ENCODE data around the gene HIGD1A. TPM values are rescaled to one million over a fixed set of nuclear protein-coding genes. Genes with fewer than 3 reads are reported as not detected.

The HIGD1A gene
- total RNA-seq, 2 experiments from 2014 or later = 60.4 to 75.8 TPM

DNA sequence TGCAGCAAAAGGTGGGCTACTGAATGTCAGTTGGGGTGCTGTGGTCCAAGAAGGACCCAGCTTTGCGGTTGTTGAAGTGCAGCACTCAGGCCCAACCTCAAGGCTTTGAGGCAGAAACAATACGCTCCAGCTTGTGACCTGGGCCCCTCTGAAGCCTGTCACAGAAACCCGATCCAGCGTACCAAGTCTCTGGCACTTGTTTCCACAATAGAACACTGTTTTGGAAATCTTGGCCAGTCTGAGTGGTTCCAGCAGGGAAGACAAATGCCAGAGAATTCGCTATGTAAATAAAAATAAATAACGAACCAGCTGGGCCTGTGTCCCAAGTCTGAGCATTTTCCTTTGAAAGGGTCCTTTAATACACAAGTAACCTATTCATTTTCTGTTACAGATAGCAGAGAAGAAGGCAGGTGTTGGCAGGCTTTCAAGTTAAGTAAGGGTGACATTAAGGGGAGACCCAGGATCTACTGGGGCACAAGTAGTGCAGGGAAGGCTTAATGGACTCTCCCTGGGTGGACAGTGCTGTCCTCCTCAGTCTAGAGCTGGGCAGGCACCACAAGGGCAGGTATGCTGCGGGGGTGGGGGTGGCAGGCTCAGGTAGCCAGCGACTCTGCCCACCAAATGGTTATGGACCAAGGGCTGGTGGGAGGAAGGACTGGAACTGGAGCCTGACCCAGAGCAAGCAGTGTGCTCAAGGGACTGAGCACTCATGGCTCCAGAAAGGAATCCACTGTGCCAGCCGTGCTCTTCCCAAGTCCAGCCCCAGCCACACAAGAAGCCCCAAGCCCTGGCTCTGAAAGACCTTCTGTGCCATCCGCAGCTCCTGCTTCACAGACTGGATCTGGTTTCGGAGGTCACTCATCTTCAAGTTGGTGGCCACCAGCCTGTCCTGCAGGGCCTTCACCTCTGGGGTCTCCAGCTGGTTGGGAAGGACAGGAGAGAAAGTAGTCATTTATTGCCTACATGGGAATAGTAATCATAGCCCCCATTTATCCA is 57.5 kb downstream of the HIGD1A start:
- H3K4me2 ChIP-seq (ENCODE audit: low read length) = no peak overlapping the region
- no peaks in the 10 kb centered on the region for H3K79me2 ChIP-seq (ENCODE audit: insufficient read depth, low read depth, low read length)
- no peaks in the 10 kb centered on the region for H3K9me3 ChIP-seq (ENCODE audit: low read length)
- H3K36me3 ChIP-seq (ENCODE audit: insufficient read depth, low read length) = no peaks in the 10 kb centered on the region
- H4K20me1 ChIP-seq (ENCODE audit: insufficient read depth, low read length) = no peaks in the 10 kb centered on the region
- CTCF ChIA-PET (ENCODE audit: unreplicated experiment) = no interaction called here
- H3K4me3 ChIP-seq (ENCODE audit: low read depth, low read length, poor library complexity, severe bottlenecking) = no peak overlapping the region
- H3K9me2 ChIP-seq (ENCODE audit: insufficient read depth, low read length) = no peaks in the 10 kb centered on the region
- no peaks in the 10 kb centered on the region for H3K4me1 ChIP-seq (ENCODE audit: insufficient read depth, low read length, poor library complexity, severe bottlenecking)
- intact Hi-C loops (cut with micrococcal nuclease; ENCODE audit: unreplicated experiment) = loop anchor here (10.0 kb wide), 1 partner anchor 92 kb away; the partner anchor contains the start of gene ZBTB47
- TF ChIP-seq, protein P1, sequence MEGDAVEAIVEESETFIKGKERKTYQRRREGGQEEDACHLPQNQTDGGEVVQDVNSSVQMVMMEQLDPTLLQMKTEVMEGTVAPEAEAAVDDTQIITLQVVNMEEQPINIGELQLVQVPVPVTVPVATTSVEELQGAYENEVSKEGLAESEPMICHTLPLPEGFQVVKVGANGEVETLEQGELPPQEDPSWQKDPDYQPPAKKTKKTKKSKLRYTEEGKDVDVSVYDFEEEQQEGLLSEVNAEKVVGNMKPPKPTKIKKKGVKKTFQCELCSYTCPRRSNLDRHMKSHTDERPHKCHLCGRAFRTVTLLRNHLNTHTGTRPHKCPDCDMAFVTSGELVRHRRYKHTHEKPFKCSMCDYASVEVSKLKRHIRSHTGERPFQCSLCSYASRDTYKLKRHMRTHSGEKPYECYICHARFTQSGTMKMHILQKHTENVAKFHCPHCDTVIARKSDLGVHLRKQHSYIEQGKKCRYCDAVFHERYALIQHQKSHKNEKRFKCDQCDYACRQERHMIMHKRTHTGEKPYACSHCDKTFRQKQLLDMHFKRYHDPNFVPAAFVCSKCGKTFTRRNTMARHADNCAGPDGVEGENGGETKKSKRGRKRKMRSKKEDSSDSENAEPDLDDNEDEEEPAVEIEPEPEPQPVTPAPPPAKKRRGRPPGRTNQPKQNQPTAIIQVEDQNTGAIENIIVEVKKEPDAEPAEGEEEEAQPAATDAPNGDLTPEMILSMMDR (conservative IDR thresholded peaks at IDR 0.05; ENCODE audit: low read length) = no peak
- TF ChIP-seq EZH2phosphoT487 (IDR thresholded peaks at IDR 0.05; ENCODE audit: borderline replicate concordance, low read depth, low read length) = no peak
- POLR2A ChIA-PET = interaction anchor here (0.7 kb wide), 1 partner anchor 155 kb away, joined by 3 read pairs; no protein-coding TSS in a partner anchor
- H3K27ac ChIP-seq (ENCODE audit: low read depth, low read length, poor library complexity, severe bottlenecking) = no peak overlapping the region
- no TSS peak for BruUV-seq (replicated peaks)
- no peak overlapping the region for H2AFZ ChIP-seq (ENCODE audit: low read length)
- no peak for DNase-seq (ENCODE audit: low spot score)

DNA sequence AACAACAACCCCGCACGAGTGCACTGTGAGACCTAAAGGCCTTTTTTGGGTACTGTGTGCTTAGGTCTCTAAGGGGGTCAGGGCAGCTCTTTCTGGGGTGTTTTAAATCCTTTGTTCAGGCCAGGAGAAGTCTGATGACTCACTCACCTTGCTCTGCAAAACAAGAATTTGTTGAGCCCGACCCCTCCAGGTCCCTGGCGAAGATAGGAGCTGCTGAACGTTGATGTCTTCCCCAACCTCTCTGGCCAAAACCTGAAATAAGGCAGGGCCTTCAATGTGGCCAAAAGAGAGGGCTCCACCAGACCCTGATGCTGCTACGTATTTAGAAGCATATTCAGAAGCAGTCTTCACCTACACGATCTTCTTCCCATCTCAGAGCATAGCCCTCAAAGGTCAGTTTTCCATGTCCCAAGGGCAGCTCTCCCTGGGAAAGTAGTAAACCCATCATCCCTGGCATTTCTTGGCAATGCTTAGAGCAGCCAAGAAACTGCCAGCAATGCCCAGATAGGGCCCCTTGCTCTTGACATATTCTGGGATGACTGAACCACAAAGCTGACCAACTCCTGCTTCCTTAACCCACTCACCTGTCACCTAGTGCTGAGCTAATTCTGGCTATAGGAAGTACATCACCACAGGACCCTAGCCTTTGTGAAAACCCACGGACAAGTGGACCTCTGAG is 58.4 kb downstream of the HIGD1A start:
- TF ChIP-seq, protein P1 (conservative IDR thresholded peaks at IDR 0.05; ENCODE audit: low read length) = no peak
- TF ChIP-seq EZH2phosphoT487 (IDR thresholded peaks at IDR 0.05; ENCODE audit: borderline replicate concordance, low read depth, low read length) = no peak
- no peaks in the 10 kb centered on the region for H3K9me2 ChIP-seq (ENCODE audit: insufficient read depth, low read length)
- intact Hi-C loops (cut with micrococcal nuclease; ENCODE audit: unreplicated experiment) = loop anchor here (2.0 to 10.0 kb wide), 2 partner anchors 91 to 163 kb away; partner anchors contain the start of gene ZBTB47
- no peaks in the 10 kb centered on the region for H3K4me1 ChIP-seq (ENCODE audit: insufficient read depth, low read length, poor library complexity, severe bottlenecking)
- no peaks in the 10 kb centered on the region for H3K79me2 ChIP-seq (ENCODE audit: insufficient read depth, low read depth, low read length)
- H3K4me2 ChIP-seq (ENCODE audit: low read length) = no peak overlapping the region
- H3K27ac ChIP-seq (ENCODE audit: low read depth, low read length, poor library complexity, severe bottlenecking) = no peak overlapping the region
- H3K9me3 ChIP-seq (ENCODE audit: low read length) = no peaks in the 10 kb centered on the region
- ChIA-PET CTCF (ENCODE audit: unreplicated experiment) (no interaction called here), POLR2A (interaction anchor here (1.0 kb wide), 1 partner anchor 165 kb away, joined by 4 read pairs; the partner anchor contains the start of gene SEC22C)
- H3K4me3 ChIP-seq (ENCODE audit: low read depth, low read length, poor library complexity, severe bottlenecking) = no peak overlapping the region
- BruUV-seq (replicated peaks) = no TSS peak
- H4K20me1 ChIP-seq (ENCODE audit: insufficient read depth, low read length) = no peaks in the 10 kb centered on the region
- no peaks in the 10 kb centered on the region for H3K36me3 ChIP-seq (ENCODE audit: insufficient read depth, low read length)
- DNase-seq (ENCODE audit: low spot score) = no peak
- H2AFZ ChIP-seq (ENCODE audit: low read length) = no peak overlapping the region

Data from OCI-LY7 (cell line).